HepG2 (cell line): Measurements from ENCODE around the gene EPSTI1. TPM values are rescaled to one million over a fixed set of nuclear protein-coding genes. Genes with fewer than 3 reads are reported as not detected.

Source experiments
- ATAC-seq: fragments of 200-7000 bp; cut with Tn5 transposase; 3 replicates; pipeline ENCODE4 v1.9.1; 2020; ENCODE audit warnings: mild to moderate bottlenecking, moderate library complexity
- BruUV-seq: library from RNA; stranded (reverse); fragments of 400-500 nt; replicated peaks from 2 replicates; lab custom pipeline; 2021; lab: Mats Ljungman, UMichigan
- CTCF ChIA-PET: fragments of 300-600 bp; formaldehyde crosslinking; extraction: SDS; loops from one replicate; lab custom pipeline; 2021; ENCODE audit warnings: low total read pairs, inconsistent platforms, low intra/inter-chr PET ratio; lab: Yijun Ruan, JAX
- POLR2A ChIA-PET: fragments of 350-600 bp; sonication (Branson Sonifier 250); formaldehyde crosslinking; loops from one replicate; lab custom pipeline; 2020; ENCODE audit warnings: antibody characterized with exemption, inconsistent platforms; lab: Yijun Ruan, JAX
- DNase-seq: peaks from one replicate; pipeline ENCODE4 v3.0.0-alpha.2; 2015; ENCODE audit warnings: low spot score
- FAIRE-seq: peaks from 3 replicates; lab custom pipeline; 2011; peaks lifted over from hg19 to GRCh38; lab: Jason Lieb, UNC
- H2AFZ ChIP-seq: one replicate; pipeline ENCODE4 v1.6.1; 2011; ENCODE audit warnings: low read length, inconsistent platforms
- H3K27ac ChIP-seq: fragments of 300-600 bp; 3 replicates; pipeline ENCODE4 v1.8.0; 2011; ENCODE audit warnings: mixed run types, mild to moderate bottlenecking, mixed read lengths, low read length, inconsistent platforms; ENCODE audit not compliant: insufficient read depth; ENCODE audit errors: extremely low read length
- H3K27me3 ChIP-seq, 2 experiments: fragments of 200-600 bp in 1 of 2; 2 replicates in 1 of 2; 3 replicates in 1 of 2; pipeline versions ENCODE4 v1.6.0 to v1.8.0; 2011; ENCODE audit warnings: low read length in 2 of 2, mild to moderate bottlenecking in 2 of 2, moderate library complexity in 2 of 2, inconsistent platforms in 1 of 2; ENCODE audit not compliant: insufficient read depth in 2 of 2, control insufficient read depth in 1 of 2
- H3K36me3 ChIP-seq, 2 experiments: fragments of 200-600 bp in 1 of 2; replicated peaks in 1 of 2; 2 replicates in 1 of 2; 3 replicates in 1 of 2; pipeline versions ENCODE4 v1.5.1 to v1.8.0; 2011; ENCODE audit warnings: low read length in 2 of 2, inconsistent platforms in 1 of 2; ENCODE audit not compliant: insufficient read depth in 2 of 2, control insufficient read depth in 1 of 2
- H3K4me1 ChIP-seq: 2 replicates; pipeline ENCODE4 v1.5.1; 2012; ENCODE audit warnings: low read length, inconsistent platforms; ENCODE audit not compliant: insufficient read depth
- H3K4me2 ChIP-seq: 2 replicates; pipeline ENCODE4 v1.6.0; 2011; ENCODE audit warnings: low read depth, low read length, inconsistent platforms
- H3K4me3 ChIP-seq, 3 experiments: fragments of 200-600 bp in 1 of 3; sonication (generic), shearing (Covaris generic) in 1 of 3; replicated peaks in 1 of 3; 2 replicates each; pipeline ENCODE4 v1.5.1; 2011 to 2016; ENCODE audit warnings: low read length in 3 of 3, inconsistent platforms in 2 of 3, low read depth in 2 of 3, mild to moderate bottlenecking in 2 of 3, control low read depth in 1 of 3, mixed read lengths in 1 of 3; ENCODE audit not compliant: insufficient read depth in 1 of 3
- H3K79me2 ChIP-seq: one replicate; pipeline ENCODE4 v1.6.1; 2011; ENCODE audit warnings: low read length, inconsistent platforms; ENCODE audit not compliant: insufficient read depth
- H3K9ac ChIP-seq: 2 replicates; pipeline ENCODE4 v1.6.0; 2011; ENCODE audit warnings: mild to moderate bottlenecking, low read depth, low read length, inconsistent platforms; ENCODE audit not compliant: insufficient read depth
- H3K9me3 ChIP-seq: 2 replicates; pipeline ENCODE4 v1.5.1; 2012; ENCODE audit warnings: mild to moderate bottlenecking, low read length
- H4K20me1 ChIP-seq: 2 replicates; pipeline ENCODE4 v1.6.0; 2011; ENCODE audit warnings: inconsistent platforms, mild to moderate bottlenecking, low read length, moderate library complexity; ENCODE audit not compliant: insufficient read depth
- CTCF ChIP-seq: sonication (generic); formaldehyde crosslinking; IDR thresholded peaks from 2 replicates; pipeline ENCODE4 v1.5.0; 2020; ENCODE audit warnings: mild to moderate bottlenecking, missing genetic modification reagents, moderate library complexity
- GPN1 ChIP-seq: sonication (generic); formaldehyde crosslinking; IDR thresholded peaks from 2 replicates; pipeline ENCODE4 v1.5.1; 2020; ENCODE audit warnings: missing genetic modification reagents, borderline replicate concordance
- RBAK ChIP-seq: sonication (generic); formaldehyde crosslinking; IDR thresholded peaks from 2 replicates; pipeline ENCODE4 v1.5.1; 2020; ENCODE audit warnings: mild to moderate bottlenecking, missing genetic modification reagents
- STAG1 ChIP-seq: sonication (generic); formaldehyde crosslinking; IDR thresholded peaks from 2 replicates; pipeline ENCODE4 v1.4.0; 2020; ENCODE audit warnings: missing genetic modification reagents
- ZBTB20 ChIP-seq: sonication (generic); formaldehyde crosslinking; IDR thresholded peaks from 2 replicates; pipeline ENCODE4 v1.8.1; 2023; ENCODE audit warnings: missing genetic modification reagents, low read depth, mild to moderate bottlenecking, borderline replicate concordance
- ZBTB37 ChIP-seq: sonication (generic); formaldehyde crosslinking; IDR thresholded peaks from 2 replicates; pipeline ENCODE4 v1.4.0; 2020; ENCODE audit warnings: mild to moderate bottlenecking, missing genetic modification reagents
- ZFP90 ChIP-seq: sonication (generic); formaldehyde crosslinking; IDR thresholded peaks from 2 replicates; pipeline ENCODE4 v1.8.0; 2022; ENCODE audit warnings: missing genetic modification reagents, mild to moderate bottlenecking, inconsistent platforms, borderline replicate concordance
- WGBS: methylation state at CpG from one replicate; pipeline ENCODE4 v1.1.6; 2017; ENCODE audit warnings: low lambda C conversion rate; 5-methylcytosine and 5-hydroxymethylcytosine counted together
- in situ Hi-C: cut with HindIII; loops from 2 replicates; pipeline ENCODE4 v1.10.0; 2017; ENCODE audit warnings: low pct_unique_long_range_greater_than_20kb; ENCODE audit not compliant: extremely low pct_ligation_motif_present
- intact Hi-C: fragments of 100-400 bp; cut with micrococcal nuclease; formaldehyde crosslinking; loops from one replicate; pipeline ENCODE4 v1.10.0; 2022; ENCODE audit not compliant: unreplicated experiment
- polyA plus RNA-seq, 8 experiments: library from polyadenylated mRNA; depleted of rRNA in 3 of 8; stranded (reverse) in 7 of 8; unstranded in 1 of 8; fragments of >200 nt; fragmentation: Illumina TruSeq in 4 of 8; extraction: Trizol in 4 of 8; gene quantifications; 2 replicates each; pipeline versions ENCODE4 v1.2.1 to v1.2.3, GENCODE V29; 2011 to 2016; ENCODE audit warnings: low read depth in 4 of 8, missing spikeins in 1 of 8, mixed read lengths in 1 of 8; ENCODE audit not compliant: insufficient read depth in 1 of 8
- total RNA-seq, 5 experiments: library from RNA; depleted of rRNA; stranded (reverse); fragments of >200 nt; fragmentation: Illumina TruSeq; extraction: Trizol; gene quantifications; 2 replicates each; pipeline ENCODE4 v1.2.3, GENCODE V29; 2016; ENCODE audit warnings: low read depth in 1 of 5

The EPSTI1 gene
- total and polyA plus RNA-seq, 2 of the 13 experiments (the other 11 are each of a cell fraction or from before 2014, with no cell fraction given), result 0.03 TPM; not detected in 1

GRCh38 chr13:42836930-42837690 lies 154.9 kb downstream of the EPSTI1 start:
- H3K9ac ChIP-seq, result no peak overlapping the region
- ATAC-seq, result no peak
- 21% methylated on average over 10 of the region's 10 CpGs for WGBS
- H3K27ac ChIP-seq, result no peak overlapping the region
- H2AFZ ChIP-seq, result no peak overlapping the region
- H4K20me1 ChIP-seq, result no peaks in the 10 kb centered on the region
- no peaks in the 10 kb centered on the region for H3K9me3 ChIP-seq
- peaks cover 8% of the 10 kb centered on the region for H3K4me1 ChIP-seq
- ChIA-PET CTCF (no interaction called here), POLR2A (no interaction called here)
- no peak overlapping the region for H3K4me2 ChIP-seq
- no peak for FAIRE-seq
- no peaks in the 10 kb centered on the region for H3K27me3 ChIP-seq
- intact Hi-C loops, result no loop called here
- no peak overlapping the region for H3K4me3 ChIP-seq
- BruUV-seq, result no TSS peak
- TF ChIP-seq ZFP90 (CRISPR knock-in tag), result no peak
- TF ChIP-seq GPN1, result no peak
- TF ChIP-seq CTCF, result 0 out of 2 replicates have a peak, but pooled peaks have one; percentile 8
- TF ChIP-seq RBAK (CRISPR knock-in tag), result no peak
- no peak for TF ChIP-seq ZBTB20 (CRISPR knock-in tag)
- TF ChIP-seq STAG1 (CRISPR knock-in tag), result peak; percentile 34; the same call in 1 of the 2 replicates
- TF ChIP-seq ZBTB37 (CRISPR knock-in tag), result no peak
- in situ Hi-C loops, result no loop called here
- no peaks in the 10 kb centered on the region for H3K79me2 ChIP-seq
- no peaks in the 10 kb centered on the region for H3K36me3 ChIP-seq
- DNase-seq, result no peak

Other genes with a start within 250 kb of the EPSTI1 start
- gene FAM216B, start 210.7 kb downstream of the EPSTI1 start, total RNA-seq (2016; rRNA removed; fragmentation: Illumina TruSeq; extraction: Trizol), result not detected in 2 replicates
- not detected in 2 replicates for gene FAM216B, start 210.7 kb downstream of the EPSTI1 start, polyA plus RNA-seq (2011; rRNA removed)
- gene DNAJC15, start 31.3 kb upstream of the EPSTI1 start, total RNA-seq (2016; rRNA removed; fragmentation: Illumina TruSeq; extraction: Trizol), result 21.5 and 23.0 TPM in 2 replicates
- gene DNAJC15, start 31.3 kb upstream of the EPSTI1 start, polyA plus RNA-seq (2011; rRNA removed), result 27.2 and 31.9 TPM in 2 replicates